ENCODE measurements around the gene HOXA13. TPM values are rescaled to one million over a fixed set of nuclear protein-coding genes. Genes with fewer than 3 reads are reported as not detected.

The HOXA13 gene
- total RNA-seq, 1 experiment from 2014 or later: 0.68 TPM

DNA sequence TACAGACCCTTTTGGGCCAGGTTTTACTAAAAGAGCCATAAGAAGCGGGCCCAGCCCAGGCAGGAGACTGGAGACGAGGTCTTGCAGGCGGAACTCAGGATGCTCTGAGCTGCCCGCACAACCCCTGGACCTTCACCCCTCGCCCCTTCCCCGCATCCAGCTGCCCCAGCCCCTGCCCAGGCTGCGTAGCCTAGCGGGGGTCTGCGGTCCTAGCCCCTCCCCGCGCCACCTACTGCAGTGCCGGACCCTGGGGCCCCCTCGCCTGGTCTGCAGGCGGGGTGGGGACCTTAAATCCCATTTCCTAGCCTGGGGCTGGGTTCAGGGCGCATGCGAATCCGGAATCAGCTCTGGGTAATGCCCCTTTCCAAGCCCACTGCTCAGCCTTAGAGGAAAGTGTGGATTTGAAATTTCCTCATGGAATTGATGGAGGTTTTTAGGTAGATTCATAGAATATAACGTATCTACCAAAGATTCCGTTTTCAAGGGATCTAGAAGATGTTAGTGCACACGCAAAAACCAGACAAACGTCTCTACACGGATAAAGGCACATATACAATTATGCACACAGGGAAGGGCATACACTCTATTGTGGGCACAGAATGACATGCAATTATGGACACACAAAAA, 47.0 kb downstream of the HOXA13 start:
- no peaks in the 10 kb centered on the region for H3K9me3 ChIP-seq
- BruUV-seq (replicated peaks): no TSS peak
- no peaks in the 10 kb centered on the region; the same call in 1 of the 2 replicates for H3K36me3 ChIP-seq (ENCODE audit: control insufficient read depth, insufficient read depth, low read length)
- H3K36me3 Mint-ChIP-seq (ENCODE audit: insufficient read depth, unreplicated experiment): peaks cover 27% of the 10 kb centered on the region
- H3K27me3 Mint-ChIP-seq (ENCODE audit: insufficient read depth, unreplicated experiment): no peaks in the 10 kb centered on the region
- H3K9me3 Mint-ChIP-seq (ENCODE audit: unreplicated experiment): no peaks in the 10 kb centered on the region
- peaks cover 22% of the 10 kb centered on the region for H3K4me1 ChIP-seq
- H3K4me3 Mint-ChIP-seq (ENCODE audit: unreplicated experiment): no peak overlapping the region
- no peaks in the 10 kb centered on the region for H3K27me3 ChIP-seq (replicated peaks; ENCODE audit: control insufficient read depth, insufficient read depth, low read length)
- peak in 1 of 2 experiments; percentile 18 for DNase-seq
- intact Hi-C loops (cut with micrococcal nuclease; ENCODE audit: unreplicated experiment): no loop called here
- H3K4me1 Mint-ChIP-seq (ENCODE audit: low read depth, unreplicated experiment): no peaks in the 10 kb centered on the region
- H3K4me3 ChIP-seq (ENCODE audit: low read depth, low read length): no peak overlapping the region
- POLR2A ChIA-PET: no interaction called here
- CTCF ChIA-PET: interaction anchor here (1.1 kb wide), 1 partner anchor 8 kb away, joined by 5 read pairs; no protein-coding TSS in a partner anchor
- TF ChIP-seq, protein P1, sequence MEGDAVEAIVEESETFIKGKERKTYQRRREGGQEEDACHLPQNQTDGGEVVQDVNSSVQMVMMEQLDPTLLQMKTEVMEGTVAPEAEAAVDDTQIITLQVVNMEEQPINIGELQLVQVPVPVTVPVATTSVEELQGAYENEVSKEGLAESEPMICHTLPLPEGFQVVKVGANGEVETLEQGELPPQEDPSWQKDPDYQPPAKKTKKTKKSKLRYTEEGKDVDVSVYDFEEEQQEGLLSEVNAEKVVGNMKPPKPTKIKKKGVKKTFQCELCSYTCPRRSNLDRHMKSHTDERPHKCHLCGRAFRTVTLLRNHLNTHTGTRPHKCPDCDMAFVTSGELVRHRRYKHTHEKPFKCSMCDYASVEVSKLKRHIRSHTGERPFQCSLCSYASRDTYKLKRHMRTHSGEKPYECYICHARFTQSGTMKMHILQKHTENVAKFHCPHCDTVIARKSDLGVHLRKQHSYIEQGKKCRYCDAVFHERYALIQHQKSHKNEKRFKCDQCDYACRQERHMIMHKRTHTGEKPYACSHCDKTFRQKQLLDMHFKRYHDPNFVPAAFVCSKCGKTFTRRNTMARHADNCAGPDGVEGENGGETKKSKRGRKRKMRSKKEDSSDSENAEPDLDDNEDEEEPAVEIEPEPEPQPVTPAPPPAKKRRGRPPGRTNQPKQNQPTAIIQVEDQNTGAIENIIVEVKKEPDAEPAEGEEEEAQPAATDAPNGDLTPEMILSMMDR (IDR thresholded peaks at IDR 0.05; ENCODE audit: insufficient read depth in 1 of 2, low read depth in 1 of 2, low read length in 1 of 2, severe bottlenecking in 1 of 2, unreplicated experiment in 1 of 2): no peak
- H3K27ac Mint-ChIP-seq (ENCODE audit: unreplicated experiment): no peak overlapping the region

DNA sequence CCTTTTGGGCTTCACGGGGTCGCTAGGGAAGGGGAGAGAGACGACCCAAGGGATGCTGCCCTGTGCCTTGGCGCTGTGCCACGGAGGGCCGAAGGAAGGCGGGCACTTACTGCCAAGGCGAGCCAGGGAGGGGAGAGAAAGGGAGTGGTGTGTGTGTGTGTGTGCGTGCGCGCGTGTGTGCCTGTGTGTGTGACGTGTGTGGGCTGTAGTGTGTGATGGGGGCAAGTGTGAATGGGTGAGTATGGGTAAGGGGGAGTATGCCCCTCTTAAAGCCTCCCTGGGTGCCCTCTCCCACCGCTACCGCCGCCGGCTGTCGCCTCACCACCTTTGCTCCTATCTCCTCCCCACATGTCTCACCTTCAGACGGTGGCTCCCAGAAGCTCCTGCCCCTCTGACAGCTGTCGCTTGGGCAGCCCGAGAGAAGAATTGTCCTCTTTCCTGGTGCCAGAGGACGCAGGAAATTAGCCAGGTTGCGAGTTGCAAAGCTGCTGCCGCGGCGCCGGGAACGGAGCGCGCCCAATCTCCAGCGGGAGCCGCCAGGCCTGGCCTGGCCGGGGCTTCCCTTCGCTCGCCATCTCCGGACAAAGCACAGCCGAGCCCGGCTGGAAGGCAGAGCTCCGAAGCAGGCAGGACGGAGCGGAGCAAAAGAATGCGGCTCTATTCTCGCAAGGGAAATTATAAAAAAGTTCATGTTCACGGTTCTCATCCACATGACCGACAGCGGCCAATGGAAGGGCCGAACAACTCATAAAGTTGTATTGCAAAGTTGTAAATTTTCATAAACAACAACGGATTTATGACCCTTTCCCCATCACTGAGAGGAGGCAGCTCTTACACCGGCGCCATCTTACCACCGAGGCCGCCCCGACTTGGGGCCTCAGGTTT, 47.7 kb downstream of the HOXA13 start, which contains the start of gene HOXA3:
Gene HOXA3, minus strand, starts transcription at position 653 of the 885 bp plus-strand sequence. CDS start 41,943 bp downstream, outside the sequence.
- no peaks in the 10 kb centered on the region for H3K27me3 Mint-ChIP-seq (ENCODE audit: insufficient read depth, unreplicated experiment)
- H3K4me1 Mint-ChIP-seq (ENCODE audit: low read depth, unreplicated experiment): no peaks in the 10 kb centered on the region
- H3K4me3 Mint-ChIP-seq (ENCODE audit: unreplicated experiment): peak within 1 kb of the TSS; percentile 94
- intact Hi-C loops (cut with micrococcal nuclease; ENCODE audit: unreplicated experiment): loop anchor here (1.0 kb wide), 1 partner anchor 9 kb away; no protein-coding TSS in a partner anchor
- peak within 1 kb of the TSS; percentile 68 for H3K4me3 ChIP-seq (ENCODE audit: low read depth, low read length)
- TF ChIP-seq, protein P1 (IDR thresholded peaks at IDR 0.05; ENCODE audit: insufficient read depth in 1 of 2, low read depth in 1 of 2, low read length in 1 of 2, severe bottlenecking in 1 of 2, unreplicated experiment in 1 of 2): no peak
- H3K27me3 ChIP-seq (replicated peaks; ENCODE audit: control insufficient read depth, insufficient read depth, low read length): no peaks in the 10 kb centered on the region
- peaks cover 27% of the 10 kb centered on the region for H3K36me3 Mint-ChIP-seq (ENCODE audit: insufficient read depth, unreplicated experiment)
- H3K4me1 ChIP-seq: peaks cover 25% of the 10 kb centered on the region
- peak within 1 kb of the TSS; percentile 82 for H3K27ac Mint-ChIP-seq (ENCODE audit: unreplicated experiment)
- POLR2A ChIA-PET: interaction anchor here (0.6 kb wide), 1 partner anchor 281 kb away, joined by 4 read pairs; no protein-coding TSS in a partner anchor
- CTCF ChIA-PET: interaction anchor here (0.6 to 1.1 kb wide), 4 partner anchors 9 to 469 kb away, joined by 3 to 5 read pairs (median 3); no protein-coding TSS in a partner anchor
- no peaks in the 10 kb centered on the region; the same call in 1 of the 2 replicates for H3K36me3 ChIP-seq (ENCODE audit: control insufficient read depth, insufficient read depth, low read length)
- no peaks in the 10 kb centered on the region for H3K9me3 ChIP-seq
- peak in 1 of 2 experiments; percentile 24 for DNase-seq
- H3K9me3 Mint-ChIP-seq (ENCODE audit: unreplicated experiment): no peaks in the 10 kb centered on the region
- no TSS peak for BruUV-seq (replicated peaks)

Data from Caco-2 (cell line).